ENCODE data around the gene BEAN1.

DNA sequence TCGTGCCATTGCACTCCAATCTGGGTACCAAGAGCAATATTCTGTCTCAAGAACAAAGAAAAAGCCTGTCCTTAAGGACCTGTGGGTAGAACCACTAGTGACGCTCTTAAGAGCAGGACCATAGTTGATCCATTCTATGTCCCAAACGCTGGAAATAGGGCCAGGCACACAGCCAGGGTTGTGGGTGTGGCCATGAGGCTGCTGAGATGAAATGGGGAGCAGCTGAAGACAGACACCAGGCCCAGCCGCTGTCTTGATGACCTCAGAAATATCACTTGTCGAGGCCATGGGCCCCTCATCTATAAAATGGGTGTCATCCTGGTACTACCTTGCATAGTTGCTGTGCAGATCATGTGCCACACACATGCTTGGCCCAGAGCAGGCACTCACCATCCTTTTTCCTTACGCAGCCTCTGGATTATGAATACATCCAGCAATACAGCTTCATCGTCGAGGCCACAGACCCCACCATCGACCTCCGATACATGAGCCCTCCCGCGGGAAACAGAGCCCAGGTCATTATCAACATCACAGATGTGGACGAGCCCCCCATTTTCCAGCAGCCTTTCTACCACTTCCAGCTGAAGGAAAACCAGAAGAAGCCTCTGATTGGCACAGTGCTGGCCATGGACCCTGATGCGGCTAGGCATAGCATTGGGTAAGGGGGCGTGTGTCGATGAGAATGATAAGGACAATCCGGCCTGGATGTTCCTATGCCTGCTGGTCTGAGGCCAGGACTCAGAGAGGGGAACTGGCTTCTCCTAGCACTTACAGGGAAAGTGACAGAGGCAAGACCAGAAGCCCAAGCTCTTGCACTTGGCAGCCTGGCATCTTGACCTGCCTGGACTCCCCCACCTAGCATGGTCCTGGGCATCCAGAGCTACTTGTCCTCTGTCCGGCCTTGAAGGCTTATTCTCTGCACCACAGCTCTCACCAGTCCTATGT, 35.1 kb upstream of the BEAN1 start:
- TF ChIP-seq, protein P1, sequence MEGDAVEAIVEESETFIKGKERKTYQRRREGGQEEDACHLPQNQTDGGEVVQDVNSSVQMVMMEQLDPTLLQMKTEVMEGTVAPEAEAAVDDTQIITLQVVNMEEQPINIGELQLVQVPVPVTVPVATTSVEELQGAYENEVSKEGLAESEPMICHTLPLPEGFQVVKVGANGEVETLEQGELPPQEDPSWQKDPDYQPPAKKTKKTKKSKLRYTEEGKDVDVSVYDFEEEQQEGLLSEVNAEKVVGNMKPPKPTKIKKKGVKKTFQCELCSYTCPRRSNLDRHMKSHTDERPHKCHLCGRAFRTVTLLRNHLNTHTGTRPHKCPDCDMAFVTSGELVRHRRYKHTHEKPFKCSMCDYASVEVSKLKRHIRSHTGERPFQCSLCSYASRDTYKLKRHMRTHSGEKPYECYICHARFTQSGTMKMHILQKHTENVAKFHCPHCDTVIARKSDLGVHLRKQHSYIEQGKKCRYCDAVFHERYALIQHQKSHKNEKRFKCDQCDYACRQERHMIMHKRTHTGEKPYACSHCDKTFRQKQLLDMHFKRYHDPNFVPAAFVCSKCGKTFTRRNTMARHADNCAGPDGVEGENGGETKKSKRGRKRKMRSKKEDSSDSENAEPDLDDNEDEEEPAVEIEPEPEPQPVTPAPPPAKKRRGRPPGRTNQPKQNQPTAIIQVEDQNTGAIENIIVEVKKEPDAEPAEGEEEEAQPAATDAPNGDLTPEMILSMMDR (conservative IDR thresholded peaks at IDR 0.05 in 1 of 2, IDR thresholded peaks at IDR 0.05 in 1 of 2; ENCODE audit: low read depth in 1 of 2, low read length in 2 of 2) = no peak
- TF ChIP-seq EZH2 (IDR thresholded peaks at IDR 0.05; ENCODE audit: low read length, missing control alignments) = no peak

All from fibroblast of lung (primary cell).